ENCODE data around the gene VAPA. TPM values are rescaled to one million over a fixed set of nuclear protein-coding genes. Genes with fewer than 3 reads are reported as not detected.
A peak's percentile ranks its signal among the peaks of the same experiment; 100 is the strongest.

The VAPA gene, protein sequence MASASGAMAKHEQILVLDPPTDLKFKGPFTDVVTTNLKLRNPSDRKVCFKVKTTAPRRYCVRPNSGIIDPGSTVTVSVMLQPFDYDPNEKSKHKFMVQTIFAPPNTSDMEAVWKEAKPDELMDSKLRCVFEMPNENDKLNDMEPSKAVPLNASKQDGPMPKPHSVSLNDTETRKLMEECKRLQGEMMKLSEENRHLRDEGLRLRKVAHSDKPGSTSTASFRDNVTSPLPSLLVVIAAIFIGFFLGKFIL
- polyA plus RNA-seq (ENCODE audit: insufficient read length in 4 of 4) = 100 to 1,000 TPM; 195 to 306 (median 241) TPM

GRCh38 chr18:9913526-9914333 lies at the start of gene VAPA:
Gene VAPA (plus strand): TSS chr18:9914016. CDS start chr18:9914257, 241 bp downstream.
- peak; percentile 93 to 95 (median 94) for DNase-seq (ENCODE audit: low read depth in 4 of 4, low spot score in 3 of 4)

- DNase-seq (ENCODE audit: low read depth in 4 of 4, low spot score in 3 of 4) = no peak
Observed at GRCh38 chr18:9865764-9866490, 47.9 kb upstream of the VAPA start.

GRCh38 chr18:9866627-9867026 lies 47.2 kb upstream of the VAPA start:
- DNase-seq (ENCODE audit: low read depth in 4 of 4, low spot score in 3 of 4) = no peak

GRCh38 chr18:9867071-9867594 lies 46.7 kb upstream of the VAPA start:
- DNase-seq (ENCODE audit: low read depth in 4 of 4, low spot score in 3 of 4) = no peak

DNA sequence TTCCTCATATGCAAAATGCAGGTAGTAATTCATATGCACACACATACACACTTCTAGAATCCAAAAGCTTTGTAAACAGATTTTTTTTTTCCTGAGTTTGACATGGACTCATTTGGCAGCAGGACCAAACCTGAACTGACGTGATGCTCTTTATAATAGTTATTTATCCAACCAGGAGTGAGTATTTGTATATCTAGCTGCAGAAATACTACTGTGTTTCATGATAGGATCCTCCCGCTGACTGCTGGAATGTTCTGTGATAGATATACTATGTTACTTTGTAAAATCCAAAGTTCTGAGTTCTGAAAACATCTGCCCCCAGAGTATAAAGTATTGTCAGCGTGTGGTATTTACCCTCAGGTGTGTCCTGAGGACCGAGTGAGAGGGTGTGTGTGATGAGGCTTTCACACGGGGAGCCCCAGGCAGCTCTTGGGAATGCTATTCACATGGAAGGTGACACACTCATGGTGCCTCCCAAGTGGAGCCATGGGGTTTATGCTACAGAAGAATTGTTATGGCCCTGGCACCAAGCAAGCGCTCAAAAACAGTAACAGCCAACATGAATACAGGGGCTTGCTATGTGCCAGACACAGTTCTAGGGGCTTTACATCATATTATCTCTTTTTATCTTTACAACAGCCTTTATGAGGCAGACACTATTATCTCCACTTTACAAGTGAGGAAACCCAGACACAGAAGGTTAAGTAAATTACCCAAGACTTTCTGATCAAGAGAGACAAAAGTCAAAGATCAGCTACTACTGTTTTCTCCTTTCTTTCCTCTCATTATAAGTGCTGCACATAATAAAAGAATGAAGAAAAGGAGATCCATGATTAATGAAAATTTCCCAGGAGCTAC lies 44.7 kb upstream of the VAPA start:
- DNase-seq (ENCODE audit: low read depth in 4 of 4, low spot score in 3 of 4) = no peak

DNA sequence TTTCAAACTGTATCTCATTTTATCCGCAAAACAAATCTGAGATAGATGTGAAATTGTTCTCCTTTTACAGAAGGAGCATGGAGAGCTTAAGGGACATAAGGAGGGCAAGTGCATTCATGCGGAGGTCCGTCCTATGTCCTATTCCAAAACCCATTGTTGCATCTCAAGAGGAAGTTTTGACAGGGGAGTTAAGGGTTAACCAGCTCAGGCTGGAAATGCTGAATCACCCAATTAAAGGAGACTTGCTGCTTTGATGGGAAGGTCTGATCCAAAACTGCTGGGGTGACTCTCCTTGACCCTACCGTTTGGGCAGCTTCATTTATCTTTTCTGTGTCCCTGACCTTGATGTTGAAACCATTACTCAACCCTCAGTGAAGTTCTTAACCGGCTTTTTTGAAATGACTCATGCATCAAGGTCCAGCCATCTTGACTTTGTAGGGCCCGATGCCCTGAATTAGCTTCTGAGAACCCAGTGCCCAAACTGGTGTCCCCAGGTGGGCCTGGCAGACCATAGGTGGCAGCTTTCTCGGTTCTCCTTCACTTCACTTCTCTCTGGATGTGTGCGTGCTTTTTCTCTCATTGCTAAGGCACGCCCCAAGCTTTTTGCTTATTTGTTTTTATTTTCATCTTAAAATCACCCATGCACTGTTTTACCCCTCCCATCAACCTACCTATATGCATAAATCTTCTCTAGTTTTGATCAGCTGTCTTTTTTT lies 43.9 kb upstream of the VAPA start:
- DNase-seq (ENCODE audit: low read depth in 4 of 4, low spot score in 3 of 4) = no peak

DNA sequence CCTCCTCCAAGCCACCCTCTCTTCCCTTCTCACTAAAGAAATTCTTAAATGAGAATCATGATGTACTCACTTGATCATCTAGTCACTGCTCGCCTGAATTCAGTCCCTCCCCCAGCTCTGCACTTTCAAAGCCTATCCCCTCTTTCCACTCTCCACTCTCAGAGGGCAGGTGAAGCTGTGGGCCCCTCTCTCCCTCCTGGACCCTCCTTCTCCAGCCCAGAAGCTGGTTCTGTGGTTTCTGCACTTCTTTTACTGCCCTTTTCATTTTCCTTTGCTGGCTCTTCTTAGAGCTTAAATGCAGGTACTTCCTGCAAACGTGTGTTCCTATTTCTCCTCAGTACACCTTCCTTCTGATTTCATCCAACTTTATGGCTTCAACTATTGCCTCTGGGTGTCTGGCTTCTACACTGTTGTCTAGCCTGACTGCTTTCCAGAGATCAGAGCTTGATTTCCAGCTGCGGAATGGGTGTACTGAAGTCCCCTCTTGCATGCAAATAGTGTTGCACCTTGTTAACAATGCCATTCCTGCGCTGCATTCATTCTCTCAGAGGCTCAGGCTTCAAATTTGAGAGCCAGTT lies 43.3 kb upstream of the VAPA start:
- DNase-seq (ENCODE audit: low read depth in 4 of 4, low spot score in 3 of 4) = no peak

DNA sequence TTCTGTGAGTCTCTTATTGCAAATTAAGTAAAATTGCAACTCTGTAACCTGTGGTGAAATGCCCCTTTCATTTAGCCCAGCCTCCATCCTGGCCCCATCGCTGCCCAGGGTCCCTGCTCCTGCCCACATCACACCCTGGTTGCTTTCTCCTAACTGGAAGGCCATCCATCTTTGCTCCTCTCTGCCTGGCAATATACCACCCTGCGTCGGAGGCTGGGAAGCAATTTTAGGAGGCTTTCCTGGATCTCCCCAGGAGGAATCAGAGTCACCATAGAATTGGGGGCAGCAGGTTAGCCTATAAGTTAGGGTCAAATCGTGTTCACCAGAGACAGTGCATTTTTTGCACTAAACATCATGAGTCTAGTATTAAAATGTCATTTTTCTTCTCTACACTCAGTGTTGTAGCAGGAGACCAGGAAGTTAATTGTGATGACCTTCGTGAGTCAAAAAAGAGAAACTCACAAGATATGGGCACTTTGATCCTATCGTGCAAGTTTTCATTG lies 42.5 kb upstream of the VAPA start:
- no peak for DNase-seq (ENCODE audit: low read depth in 4 of 4, low spot score in 3 of 4)

DNA sequence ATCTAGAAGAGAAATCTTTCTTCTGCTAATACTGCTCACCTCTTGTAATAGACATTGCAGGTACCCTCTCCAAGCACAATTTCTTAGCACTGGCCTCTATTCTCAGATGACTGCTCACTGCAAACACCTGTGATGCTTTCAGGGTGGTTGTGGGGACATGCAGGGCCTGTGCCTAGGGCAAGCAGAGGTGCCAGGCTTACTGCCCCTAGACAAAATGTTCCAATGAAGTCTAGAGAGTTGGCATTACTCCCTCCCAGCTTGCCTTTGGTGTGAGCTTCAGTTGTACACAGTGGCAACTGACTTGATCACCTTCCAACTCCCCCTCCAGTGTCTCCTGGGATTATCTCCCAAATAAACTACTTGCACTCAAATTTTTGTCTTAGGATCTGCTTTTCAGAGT lies 41.0 kb upstream of the VAPA start:
- no peak for DNase-seq (ENCODE audit: low read depth in 4 of 4, low spot score in 3 of 4)

- no peak for DNase-seq (ENCODE audit: low read depth in 4 of 4, low spot score in 3 of 4)
Observed at GRCh38 chr18:9874728-9875127, 39.1 kb upstream of the VAPA start.

DNA sequence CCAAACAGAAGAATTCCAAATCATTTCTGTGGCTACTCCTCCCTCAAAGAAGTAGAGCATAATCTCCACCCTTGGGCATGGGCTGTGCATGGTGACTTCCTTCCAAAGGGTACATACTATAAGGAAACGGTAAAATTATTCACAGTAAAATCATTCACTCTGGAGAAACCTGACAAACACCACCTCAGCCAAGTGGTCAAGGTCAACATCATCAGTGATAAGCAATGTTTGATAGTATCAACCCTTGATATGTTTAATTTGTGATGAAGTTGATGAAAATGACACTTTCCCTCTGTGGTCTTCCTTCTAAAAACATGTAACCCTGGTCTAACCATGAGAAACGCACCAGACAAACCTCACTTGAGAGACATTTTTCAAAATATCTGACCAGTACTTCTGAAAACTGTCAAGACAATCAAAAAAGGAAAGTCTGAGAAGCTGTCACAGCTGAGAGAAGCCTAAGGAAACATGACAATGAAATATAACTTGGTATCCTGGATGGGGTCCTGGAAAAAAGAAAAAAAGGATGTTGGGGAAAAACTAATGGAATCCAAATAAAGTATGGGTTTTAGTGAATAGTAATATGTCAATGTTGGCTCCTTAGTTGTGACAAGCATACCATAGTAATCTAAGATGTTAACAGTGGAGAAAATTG lies 37.5 kb upstream of the VAPA start:
- DNase-seq (ENCODE audit: low read depth in 4 of 4, low spot score in 3 of 4) = no peak

DNA sequence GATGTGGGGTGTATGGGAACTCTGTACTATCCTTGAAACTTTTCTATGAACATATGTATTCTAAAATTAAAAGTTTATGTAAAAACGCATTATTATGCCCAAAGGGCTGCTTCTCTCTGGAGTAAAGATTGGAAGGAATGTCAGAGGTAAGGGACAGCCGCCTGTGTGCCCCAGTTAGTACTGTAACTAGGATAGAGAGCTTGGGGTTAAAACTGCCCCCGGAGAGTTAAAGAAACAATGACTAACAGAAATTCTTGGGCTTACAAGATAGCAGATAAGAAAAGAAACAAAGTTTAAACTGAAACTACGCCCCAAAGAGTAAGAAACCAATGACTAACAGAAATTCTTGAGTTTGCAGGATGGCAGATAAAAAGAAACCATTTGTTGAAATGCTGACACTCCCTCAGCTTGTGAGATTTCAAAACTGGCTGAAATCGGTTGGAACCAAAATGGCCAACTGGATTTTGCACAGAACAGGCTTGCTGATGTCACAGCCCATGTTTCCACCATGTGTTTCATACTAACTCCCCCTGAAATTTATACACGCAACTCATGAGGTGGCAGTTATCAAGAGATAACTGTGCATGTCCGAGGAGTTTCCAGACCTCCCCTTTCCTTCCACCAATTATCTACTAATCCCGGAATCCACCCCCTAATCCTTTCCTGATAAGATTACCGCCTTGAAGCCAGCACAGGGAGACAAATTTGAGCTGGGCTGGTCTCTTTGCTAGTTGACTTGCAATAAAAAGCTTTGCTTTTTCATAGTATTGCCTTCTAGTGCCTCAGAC lies 36.8 kb upstream of the VAPA start:
- no peak for DNase-seq (ENCODE audit: low read depth in 4 of 4, low spot score in 3 of 4)

- DNase-seq (ENCODE audit: low read depth in 4 of 4, low spot score in 3 of 4) = no peak
Observed at GRCh38 chr18:9877655-9878014, 36.2 kb upstream of the VAPA start.

DNA sequence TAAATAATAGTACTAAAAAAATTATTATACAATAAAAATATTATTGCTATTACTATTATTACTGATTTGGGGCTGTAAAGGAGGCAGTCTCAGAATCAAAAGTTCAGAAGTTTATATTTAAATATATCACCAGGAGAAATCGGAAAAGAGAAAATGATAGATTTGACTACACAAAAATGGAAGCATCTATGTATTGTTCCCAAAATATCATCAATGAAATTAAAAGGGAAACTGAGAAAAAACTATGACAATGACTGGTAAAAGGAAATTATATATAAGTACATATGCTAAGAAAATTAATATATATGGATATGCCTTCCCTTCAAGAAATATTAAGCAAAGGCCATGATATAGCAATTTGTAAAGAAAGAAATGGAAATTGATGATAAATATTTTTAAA lies 35.7 kb upstream of the VAPA start:
- DNase-seq (ENCODE audit: low read depth in 4 of 4, low spot score in 3 of 4) = no peak

DNA sequence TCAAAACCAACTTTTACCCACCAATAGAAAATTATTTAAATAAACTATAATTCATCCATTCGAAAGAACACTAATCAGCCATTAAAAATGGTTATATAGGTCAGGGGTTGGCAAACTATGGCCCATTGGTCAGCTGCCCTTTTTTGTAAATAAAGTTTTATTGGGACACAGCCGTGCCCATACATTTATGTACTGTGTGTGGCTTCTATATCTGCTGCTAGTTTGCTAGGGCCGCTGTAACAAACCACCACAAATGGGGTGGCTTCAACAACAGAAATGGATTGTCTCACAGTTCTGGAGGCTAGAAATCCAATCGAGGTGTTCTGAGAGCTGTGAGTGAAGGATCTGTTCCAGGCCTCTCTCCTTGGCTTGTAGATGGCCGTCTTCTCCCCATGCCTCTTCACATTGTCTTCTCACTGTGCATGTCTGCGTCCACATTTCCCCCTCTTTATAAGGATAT lies 35.0 kb upstream of the VAPA start:
- no peak for DNase-seq (ENCODE audit: low read depth in 4 of 4, low spot score in 3 of 4)

DNA sequence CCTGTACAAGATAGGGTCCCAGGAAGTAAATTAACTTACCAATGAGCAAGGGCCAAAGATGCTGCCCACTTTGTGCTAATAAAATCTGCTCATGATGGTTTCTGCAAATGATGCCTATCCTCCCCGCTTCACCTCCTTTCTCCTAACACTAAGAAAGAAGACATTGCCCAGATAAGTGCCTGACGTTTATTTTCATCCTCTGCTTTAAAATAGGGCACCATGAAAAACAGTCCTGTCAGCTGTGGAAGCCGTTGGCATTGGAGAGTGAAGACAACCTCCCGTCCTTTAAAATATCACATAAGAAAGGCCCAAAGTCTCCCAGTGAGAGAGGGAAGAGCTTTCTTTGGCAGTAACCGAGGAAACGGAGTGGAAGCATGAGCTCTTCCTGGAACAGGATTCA lies 29.7 kb upstream of the VAPA start:
- no peak for DNase-seq (ENCODE audit: low read depth in 4 of 4, low spot score in 3 of 4)

DNA sequence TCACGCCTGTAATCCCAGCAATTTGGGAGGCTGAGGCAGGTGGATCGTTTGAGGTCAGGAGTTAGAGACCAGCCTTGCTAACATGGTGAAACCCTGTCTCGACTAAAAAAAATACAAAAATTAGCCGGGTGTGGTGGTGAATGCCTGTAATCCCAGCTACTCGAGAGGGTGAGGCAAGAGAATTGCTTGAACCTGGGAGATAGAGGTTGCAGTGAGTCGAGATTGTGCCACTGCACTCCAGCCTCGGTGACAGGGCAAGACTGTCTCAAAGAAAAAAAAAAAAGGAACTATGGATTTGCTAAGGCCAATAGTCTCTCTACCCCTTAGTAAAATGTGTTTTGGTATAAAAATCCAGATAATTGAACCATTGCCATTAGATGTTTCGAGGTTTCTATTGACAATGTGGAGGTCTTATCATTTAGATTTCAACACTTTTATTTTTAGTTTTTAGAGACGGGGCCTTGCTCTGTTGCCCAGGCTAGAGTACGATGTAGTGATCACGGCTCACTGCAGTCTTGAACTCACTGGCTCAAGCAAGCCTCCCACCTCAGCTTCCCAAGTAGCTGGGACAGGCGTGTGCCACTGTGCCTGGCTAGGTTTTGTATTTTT lies 29.2 kb upstream of the VAPA start:
- no peak for DNase-seq (ENCODE audit: low read depth in 4 of 4, low spot score in 3 of 4)
